ELF-1 (cell line): ENCODE data around the gene SF3B1.
"Not testable (repeated sequence)": the region's sequence is repeated elsewhere in the genome, so short reads cannot be mapped to it uniquely, and the experiment has no call there.

Experiments used
- DNase-seq: peaks from one replicate; pipeline ENCODE4 v3.0.0-alpha.2; 2016; ENCODE audit warnings: low read depth, low spot score

SF3B1 gene

GRCh38 chr2:197434541-197435513 lies at the start of gene SF3B1:
SF3B1 (minus strand) TSS chr2:197435028; CDS start chr2:197434999, 29 bp downstream.
- DNase-seq = peak; percentile 99

GRCh38 chr2:197484248-197484647 lies 49.4 kb upstream of the SF3B1 start:
- DNase-seq = not testable (repeated sequence)

- DNase-seq = no peak
These were observed 45.6 kb upstream of the SF3B1 start for GRCh38 chr2:197480165-197481036.

- DNase-seq = no peak
These were observed 43.0 kb upstream of the SF3B1 start for GRCh38 chr2:197477797-197478196.

- DNase-seq = no peak
These were observed 37.3 kb upstream of the SF3B1 start for GRCh38 chr2:197472166-197472565.

GRCh38 chr2:197464175-197464574 lies 29.3 kb upstream of the SF3B1 start:
- DNase-seq = no peak

- no peak for DNase-seq
These were observed 26.2 kb upstream of the SF3B1 start for GRCh38 chr2:197461057-197461456.

- DNase-seq = no peak
These were observed 25.8 kb upstream of the SF3B1 start for GRCh38 chr2:197460649-197461048.

- DNase-seq = no peak
These were observed 20.6 kb upstream of the SF3B1 start for GRCh38 chr2:197455428-197455827.

GRCh38 chr2:197454923-197455322 lies 20.1 kb upstream of the SF3B1 start:
- no peak for DNase-seq

- DNase-seq = no peak
These were observed 19.1 kb upstream of the SF3B1 start for GRCh38 chr2:197453914-197454398.

- peak; percentile 100 for DNase-seq
These were observed 18.5 kb upstream of the SF3B1 start, which contains the start of gene COQ10B for GRCh38 chr2:197453123-197453913. COQ10B (plus strand) TSS chr2:197453552; CDS start chr2:197453561, 9 bp downstream.

- DNase-seq = no peak
These were observed 17.9 kb upstream of the SF3B1 start for GRCh38 chr2:197452754-197453122.

- not testable (repeated sequence) for DNase-seq
These were observed 16.1 kb upstream of the SF3B1 start for GRCh38 chr2:197450935-197451358.

- DNase-seq = no peak
These were observed 15.6 kb upstream of the SF3B1 start for GRCh38 chr2:197450465-197450864.

- no peak for DNase-seq
These were observed 12.0 kb upstream of the SF3B1 start for GRCh38 chr2:197446844-197447243.

GRCh38 chr2:197445746-197446145 lies 10.9 kb upstream of the SF3B1 start:
- no peak for DNase-seq

- DNase-seq = no peak
These were observed 8.0 kb upstream of the SF3B1 start for GRCh38 chr2:197442857-197443256.

- no peak for DNase-seq
These were observed 2.6 kb upstream of the SF3B1 start for GRCh38 chr2:197437380-197437779.

- no peak for DNase-seq
These were observed 981 bp upstream of the SF3B1 start for GRCh38 chr2:197435598-197436420.
